ENCODE results near the gene DAZAP1. TPM values are rescaled to one million over a fixed set of nuclear protein-coding genes. Genes with fewer than 3 reads are reported as not detected.

DAZAP1 gene
- total RNA-seq, 1 experiment from 2014 or later = 144 TPM

- H2AFZ ChIP-seq = no peak overlapping the region
- no peaks in the 10 kb centered on the region for H3K9me3 ChIP-seq (ENCODE audit: insufficient read depth, low read depth)
- ChIA-PET CTCF (no interaction called here), POLR2A (ENCODE audit: unreplicated experiment) (no interaction called here)
- H3K4me1 ChIP-seq (replicated peaks; ENCODE audit: insufficient read depth) = no peaks in the 10 kb centered on the region
- H3K79me2 ChIP-seq (ENCODE audit: low read depth) = no peaks in the 10 kb centered on the region
- no peaks in the 10 kb centered on the region for H4K20me1 ChIP-seq (ENCODE audit: insufficient read depth)
- H3K36me3 ChIP-seq (ENCODE audit: low read depth) = no peaks in the 10 kb centered on the region
- H3K4me3 ChIP-seq = no peak overlapping the region
- no peaks in the 10 kb centered on the region for H3F3A ChIP-seq (ENCODE audit: insufficient read depth, low read depth)
- H3K27ac ChIP-seq = no peak overlapping the region
- no peaks in the 10 kb centered on the region for H3K9me2 ChIP-seq (ENCODE audit: insufficient read depth)
- TF ChIP-seq EZH2 (IDR thresholded peaks at IDR 0.05; ENCODE audit: low read depth) = no peak
- TF ChIP-seq CTCF (conservative IDR thresholded peaks at IDR 0.05) = no peak
- BruUV-seq (replicated peaks) = no TSS peak
- intact Hi-C loops (cut with micrococcal nuclease; ENCODE audit: unreplicated experiment) = no loop called here
- no peaks in the 10 kb centered on the region for H3K27me3 ChIP-seq (ENCODE audit: insufficient read depth, low read depth)
- H3K4me2 ChIP-seq = no peak overlapping the region
- no peak for DNase-seq
Measured at GRCh38 chr19:1392939-1393530, 14.4 kb upstream of the DAZAP1 start.

GRCh38 chr19:1393841-1394240 is 13.5 kb upstream of the DAZAP1 start:
- no peaks in the 10 kb centered on the region for H3K36me3 ChIP-seq (ENCODE audit: low read depth)
- H3K4me1 ChIP-seq (replicated peaks; ENCODE audit: insufficient read depth) = no peaks in the 10 kb centered on the region
- no TSS peak for BruUV-seq (replicated peaks)
- no peaks in the 10 kb centered on the region for H4K20me1 ChIP-seq (ENCODE audit: insufficient read depth)
- no peaks in the 10 kb centered on the region for H3K9me3 ChIP-seq (ENCODE audit: insufficient read depth, low read depth)
- intact Hi-C loops (cut with micrococcal nuclease; ENCODE audit: unreplicated experiment) = no loop called here
- no peak overlapping the region for H2AFZ ChIP-seq
- no peak for DNase-seq
- ChIA-PET CTCF (no interaction called here), POLR2A (ENCODE audit: unreplicated experiment) (no interaction called here)
- H3F3A ChIP-seq (ENCODE audit: insufficient read depth, low read depth) = no peaks in the 10 kb centered on the region
- H3K27me3 ChIP-seq (ENCODE audit: insufficient read depth, low read depth) = no peaks in the 10 kb centered on the region
- H3K4me3 ChIP-seq = no peak overlapping the region
- TF ChIP-seq CTCF (conservative IDR thresholded peaks at IDR 0.05) (no peak), EZH2 (IDR thresholded peaks at IDR 0.05; ENCODE audit: low read depth) (no peak)
- H3K4me2 ChIP-seq = no peak overlapping the region
- H3K9me2 ChIP-seq (ENCODE audit: insufficient read depth) = no peaks in the 10 kb centered on the region
- H3K79me2 ChIP-seq (ENCODE audit: low read depth) = no peaks in the 10 kb centered on the region
- H3K27ac ChIP-seq = no peak overlapping the region

GRCh38 chr19:1394252-1395193 is 12.9 kb upstream of the DAZAP1 start:
- no peaks in the 10 kb centered on the region for H3K79me2 ChIP-seq (ENCODE audit: low read depth)
- no peaks in the 10 kb centered on the region for H3K9me2 ChIP-seq (ENCODE audit: insufficient read depth)
- no peak overlapping the region for H2AFZ ChIP-seq
- no peak overlapping the region for H3K4me3 ChIP-seq
- H4K20me1 ChIP-seq (ENCODE audit: insufficient read depth) = no peaks in the 10 kb centered on the region
- no peak overlapping the region for H3K4me2 ChIP-seq
- no peaks in the 10 kb centered on the region for H3K4me1 ChIP-seq (replicated peaks; ENCODE audit: insufficient read depth)
- BruUV-seq (replicated peaks) = no TSS peak
- H3K9me3 ChIP-seq (ENCODE audit: insufficient read depth, low read depth) = no peaks in the 10 kb centered on the region
- ChIA-PET POLR2A (ENCODE audit: unreplicated experiment) (no interaction called here), CTCF (no interaction called here)
- H3K36me3 ChIP-seq (ENCODE audit: low read depth) = no peaks in the 10 kb centered on the region
- DNase-seq = no peak
- intact Hi-C loops (cut with micrococcal nuclease; ENCODE audit: unreplicated experiment) = no loop called here
- no peak overlapping the region for H3K27ac ChIP-seq
- H3K27me3 ChIP-seq (ENCODE audit: insufficient read depth, low read depth) = no peaks in the 10 kb centered on the region
- TF ChIP-seq CTCF (conservative IDR thresholded peaks at IDR 0.05) = no peak
- no peak for TF ChIP-seq EZH2 (IDR thresholded peaks at IDR 0.05; ENCODE audit: low read depth)
- H3F3A ChIP-seq (ENCODE audit: insufficient read depth, low read depth) = no peaks in the 10 kb centered on the region

Measured in PC-9 (cell line).